Measurements from ENCODE around the gene DOCK4. TPM values are rescaled to one million over a fixed set of nuclear protein-coding genes. Genes with fewer than 3 reads are reported as not detected.
"Not testable (repeated sequence)": the region's sequence is repeated elsewhere in the genome, so short reads cannot be mapped to it uniquely, and the experiment has no call there.

DOCK4 gene
- total and polyA plus RNA-seq, 2 of the 8 experiments (the other 6 are each of a cell fraction or from before 2014, with no cell fraction given) = 5.1 to 23.6 TPM

- H4K20me1 ChIP-seq (replicated peaks in 1 of 2; ENCODE audit: control insufficient read depth in 1 of 2, insufficient read depth in 2 of 2, low read length in 2 of 2); H3K79me1 ChIP-seq (ENCODE audit: low read depth, low read length); H3K4me2 ChIP-seq (ENCODE audit: insufficient read depth in 1 of 2, low read depth in 2 of 2, low read length in 2 of 2); H2BK15ac ChIP-seq (ENCODE audit: low read length); H3K4ac ChIP-seq (replicated peaks; ENCODE audit: insufficient read length, low read depth, low read length); H3K9ac ChIP-seq (replicated peaks in 1 of 4; ENCODE audit: extremely low read depth in 1 of 4, low read depth in 3 of 4, low read length in 3 of 4); H4K5ac ChIP-seq (ENCODE audit: insufficient read length, low read depth, low read length); H3K36me3 ChIP-seq (ENCODE audit: control insufficient read depth in 2 of 4, insufficient read depth in 4 of 4, low read length in 3 of 4); H4K8ac ChIP-seq (ENCODE audit: extremely low read depth, insufficient read depth, low read length); H2AK5ac ChIP-seq (ENCODE audit: low read depth, low read length); H3K56ac ChIP-seq (replicated peaks; ENCODE audit: insufficient read length, low read depth, low read length); H3K23me2 ChIP-seq (ENCODE audit: low read depth, low read length); H2BK120ac ChIP-seq (replicated peaks; ENCODE audit: low read depth, low read length); H3K14ac ChIP-seq (ENCODE audit: insufficient read length); H2BK12ac ChIP-seq (ENCODE audit: low read depth, low read length); DNase-seq (ENCODE audit: low read depth in 1 of 2, low spot score in 2 of 2); H4K91ac ChIP-seq (replicated peaks; ENCODE audit: insufficient read length, low read length); H3K27ac ChIP-seq (ENCODE audit: low read depth, low read length); FAIRE-seq; H3K18ac ChIP-seq (ENCODE audit: extremely low read depth, low read length); H2BK5ac ChIP-seq (ENCODE audit: low read depth, low read length); H3K23ac ChIP-seq (ENCODE audit: insufficient read length); H3K9me3 ChIP-seq (ENCODE audit: insufficient read depth in 2 of 2, low read depth in 1 of 2, low read length in 1 of 2); H3K4me3 ChIP-seq (ENCODE audit: extremely low read depth in 1 of 4, insufficient read depth in 2 of 4, low read depth in 3 of 4, low read length in 4 of 4); H3K27me3 ChIP-seq (replicated peaks in 1 of 4; ENCODE audit: control insufficient read depth in 3 of 4, extremely low read depth in 1 of 4, insufficient read depth in 3 of 4, low read length in 3 of 4); H2AFZ ChIP-seq (ENCODE audit: low read length); H2BK20ac ChIP-seq (ENCODE audit: low read length): not testable (repeated sequence)
- H3K4me1 ChIP-seq (replicated peaks in 1 of 4; ENCODE audit: control insufficient read depth in 3 of 4, insufficient read depth in 4 of 4, low read length in 3 of 4) = peaks cover 0 to 12% (median 2%) of the 10 kb centered on the region in 4 experiments; a peak in 1 of 7 replicates
- ChIA-PET CTCF (ENCODE audit: partially characterized antibody) (interaction anchor here (1.0 kb wide), 1 partner anchor 198 kb away, joined by 3 read pairs; no protein-coding TSS in a partner anchor), POLR2A (ENCODE audit: partially characterized antibody) (interaction anchor here (2.2 kb wide), 1 partner anchor 9 kb away, joined by 7 read pairs; no protein-coding TSS in a partner anchor)
- peaks cover 0 to 29% of the 10 kb centered on the region in 2 experiments; a peak in 2 of 4 replicates for H3K79me2 ChIP-seq (ENCODE audit: control insufficient read depth in 1 of 2, insufficient read depth in 2 of 2, low read length in 2 of 2)
- WGBS, 2 experiments (ENCODE audit: extremely low coverage in 1 of 2, insufficient coverage in 1 of 2, insufficient read length in 1 of 2, insufficient replicate concordance in 2 of 2, low coverage in 1 of 2, low lambda C conversion rate in 2 of 2, missing lambda C conversion rate in 1 of 2) = 97% methylated on average over 3 of the region's 8 CpGs; no CpG with 5 or more reads in 1 of the 2 experiments
These were observed 77.5 kb downstream of the DOCK4 start for GRCh38 chr7:112128461-112129425.

Measured in H1 (cell line).